ENCODE measurements around the gene POGLUT2.

Gene POGLUT2

DNA sequence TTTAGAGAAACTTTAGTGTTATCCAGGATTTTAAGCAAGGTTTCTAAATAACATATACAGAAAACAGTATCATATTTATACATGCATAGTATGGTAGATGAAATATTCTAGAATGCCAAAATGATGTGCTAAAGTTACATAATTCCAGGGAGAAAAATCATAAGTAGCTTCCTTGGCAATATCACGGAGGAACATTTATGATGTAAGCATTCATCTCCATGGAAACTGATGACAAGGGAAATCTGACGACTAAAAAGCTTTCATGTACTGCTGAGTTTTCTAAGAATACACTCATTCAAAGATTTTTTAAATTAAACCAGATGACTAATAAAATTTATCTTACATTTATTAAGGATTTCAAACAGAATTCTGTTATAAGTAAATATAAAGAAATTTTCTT lies 29.9 kb downstream of the POGLUT2 start:
- no peak for DNase-seq (ENCODE audit: low read depth)

DNA sequence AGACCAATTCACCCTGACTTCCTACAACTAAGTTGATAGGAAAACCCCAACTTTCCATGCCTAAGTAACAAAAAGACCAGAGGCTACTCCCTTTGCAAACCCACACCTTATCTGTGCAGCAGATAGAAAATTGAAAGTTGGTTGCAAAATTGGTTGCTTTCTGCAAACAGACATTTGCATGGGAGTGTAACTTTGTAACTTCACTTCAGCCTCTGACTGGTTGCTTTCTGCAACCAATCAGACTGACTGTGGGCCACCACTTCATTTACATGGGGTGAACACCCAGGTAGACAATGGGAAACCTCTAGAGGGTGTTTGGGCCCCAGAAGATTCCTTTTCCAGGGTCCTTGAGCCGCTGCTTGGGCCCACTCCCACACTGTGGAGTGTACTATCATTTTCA lies 35.0 kb downstream of the POGLUT2 start:
- DNase-seq (ENCODE audit: low read depth) = no peak

DNA sequence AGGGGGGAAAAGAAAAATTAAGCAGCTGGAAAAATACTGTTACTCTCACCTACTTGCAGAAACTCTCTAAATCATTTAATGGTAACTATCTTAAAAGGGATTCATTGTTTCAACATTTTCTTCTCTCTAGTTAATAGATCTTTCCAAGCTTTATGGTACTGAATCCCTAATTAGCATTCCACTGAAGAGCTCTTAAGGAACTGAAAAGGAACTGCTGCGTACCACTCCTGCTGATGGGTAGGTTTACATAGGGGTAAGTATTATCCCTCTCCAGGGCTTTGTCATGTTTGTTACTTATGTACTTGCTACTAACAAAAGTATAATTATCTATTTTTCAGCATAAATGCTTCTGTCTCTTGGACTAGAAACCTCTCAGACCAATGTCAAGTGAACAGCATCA lies 37.7 kb downstream of the POGLUT2 start:
- no peak for DNase-seq (ENCODE audit: low read depth)

DNA sequence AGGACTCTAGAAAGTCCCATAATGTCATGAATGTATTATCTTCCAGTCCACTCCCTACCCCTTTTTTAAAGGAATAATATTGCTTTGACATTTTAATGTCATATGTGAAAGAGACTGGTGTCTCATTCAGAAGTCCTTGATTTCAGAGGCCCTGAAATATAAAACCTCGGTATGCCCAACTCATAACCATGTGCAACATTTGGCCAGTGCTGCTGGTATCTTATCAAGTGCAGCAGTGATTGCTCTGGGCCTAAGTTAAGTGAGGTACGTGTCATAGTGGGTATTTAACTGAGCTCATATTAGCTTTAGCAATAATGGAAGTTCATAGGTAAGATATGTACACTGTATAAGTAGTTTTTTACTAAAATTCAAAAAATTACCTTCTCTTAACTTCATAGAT lies 39.9 kb downstream of the POGLUT2 start:
- no peak for DNase-seq (ENCODE audit: low read depth)

DNA sequence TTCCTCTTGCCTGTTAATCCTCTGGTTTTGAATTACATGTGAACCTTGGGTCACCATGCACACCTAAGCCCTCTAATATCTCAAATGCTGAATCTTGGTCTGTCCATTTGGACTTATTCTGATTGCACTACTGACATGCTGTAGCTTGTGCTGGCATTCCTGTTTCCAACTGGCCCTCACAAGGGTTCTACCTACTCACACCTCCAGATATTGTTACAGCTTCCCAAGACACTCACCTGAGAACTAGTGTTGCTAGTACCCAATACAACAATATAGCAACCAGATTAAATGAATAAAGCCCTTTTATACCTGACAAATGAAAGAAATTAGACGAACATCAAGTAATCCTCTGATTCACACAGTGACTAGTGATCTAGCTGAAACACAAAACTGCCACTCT lies 41.8 kb downstream of the POGLUT2 start:
- DNase-seq (ENCODE audit: low read depth) = no peak

GRCh38 chr13:102751886-102752285 lies 46.9 kb downstream of the POGLUT2 start:
- DNase-seq (ENCODE audit: low read depth) = no peak

- no peak for DNase-seq (ENCODE audit: low read depth)
Measured at GRCh38 chr13:102742506-102742905, 56.3 kb downstream of the POGLUT2 start.

DNA sequence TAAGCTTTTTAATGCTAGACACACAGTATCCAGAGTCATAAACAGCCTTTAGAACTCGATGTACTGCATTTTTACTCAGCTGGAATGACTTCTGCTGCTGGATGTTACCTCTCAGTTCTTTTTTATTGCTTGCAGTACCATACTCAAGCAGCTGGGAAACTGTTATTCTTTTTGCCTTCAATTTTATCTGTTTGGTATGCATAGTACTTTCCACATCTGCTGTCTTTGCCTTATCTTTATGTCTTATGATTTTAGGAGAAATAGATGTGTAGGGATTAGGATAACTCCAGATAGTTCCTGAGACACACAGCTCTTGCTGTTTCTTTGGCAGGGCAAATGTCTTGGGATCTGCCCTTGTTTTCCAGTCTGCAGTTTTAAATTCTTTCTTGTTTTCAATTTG lies 56.7 kb downstream of the POGLUT2 start:
- no peak for DNase-seq (ENCODE audit: low read depth)
